Vagina (tissue), 2 donors: Measurements from ENCODE around the gene TMEM121B.

Experiments used
- CTCF ChIP-seq, 3 experiments: fragments of 450-650 bp in 2 of 3; fragments of 200-600 bp in 1 of 3; sonication (generic) in 1 of 3; IDR thresholded peaks; one replicate each; pipeline ENCODE4 v1.5.1; 2017 to 2019; ENCODE audit warnings: antibody characterized with exemption in 3 of 3, mild to moderate bottlenecking in 2 of 3, moderate library complexity in 2 of 3
- POLR2A ChIP-seq, 2 donors: fragments of 450-650 bp; IDR thresholded peaks; one replicate each; pipeline ENCODE4 v1.6.1; 2017; ENCODE audit warnings: antibody characterized with exemption in 2 of 2, mild to moderate bottlenecking in 2 of 2, moderate library complexity in 2 of 2

DNA sequence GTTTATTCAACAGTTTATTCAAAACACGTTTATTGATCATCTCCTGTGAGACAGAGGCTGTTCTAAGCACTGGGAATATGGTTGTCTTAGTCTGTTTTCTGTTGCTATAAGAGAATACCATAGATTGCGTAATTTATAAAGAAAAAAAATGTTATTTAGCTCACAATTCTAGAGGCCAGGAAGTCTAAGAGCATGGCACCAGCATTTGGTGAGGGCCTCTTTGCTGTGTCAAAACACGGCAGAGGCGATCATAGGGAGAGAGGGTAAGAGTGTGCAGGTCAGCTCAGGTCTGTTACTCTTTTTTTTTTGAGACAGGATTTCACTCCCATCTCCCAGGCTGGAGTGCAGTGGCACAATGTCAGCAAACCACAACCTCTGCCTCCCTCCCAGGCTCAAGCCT lies 41.6 kb downstream of the TMEM121B start:
- TF ChIP-seq CTCF (IDR thresholded peaks at IDR 0.05) (no peak), POLR2A (IDR thresholded peaks at IDR 0.05) (no peak)
